Activated naive CD4-positive, alpha-beta T cell treated with anti-CD3 and anti-CD28 coated beads, Interleukin-2, amount 50 U/mL, for 72 hours (primary cell): Measurements from ENCODE around the gene ASCC3. TPM values are rescaled to one million over a fixed set of nuclear protein-coding genes. Genes with fewer than 3 reads are reported as not detected.
"Not testable (repeated sequence)": the region's sequence is repeated elsewhere in the genome, so short reads cannot be mapped to it uniquely, and the experiment has no call there.

Experiments
- ATAC-seq, 2 donors: fragments of 150-1000 bp; cut with Tn5 transposase; 2 replicates each; pipeline ENCODE4 v1.10.0; 2021; ENCODE audit warnings: mild to moderate bottlenecking in 2 of 2, moderate library complexity in 2 of 2
- DNase-seq, 2 donors: peaks; one replicate each; pipeline ENCODE4 v3.0.0; 2021 to 2022; ENCODE audit warnings: low spot score in 2 of 2
- H3K27ac Mint-ChIP-seq, 2 donors: one replicate each; pipeline ENCODE4 v1.8.0; 2022; ENCODE audit warnings: mild to moderate bottlenecking in 2 of 2, mixed read lengths in 2 of 2
- H3K36me3 Mint-ChIP-seq, 2 donors: one replicate each; pipeline ENCODE4 v1.8.0; 2022; ENCODE audit warnings: mixed read lengths in 2 of 2
- H3K9me3 Mint-ChIP-seq, 2 donors: one replicate each; pipeline ENCODE4 v1.8.0; 2022; ENCODE audit warnings: mixed read lengths in 2 of 2
- total RNA-seq, 2 donors: library from RNA; stranded (reverse); gene quantifications; one replicate each; pipeline ENCODE4 v1.2.3, GENCODE V29; 2022

The ASCC3 gene
- total RNA-seq, 2 donors from 2014 or later: 53.4 to 55.4 TPM

DNA sequence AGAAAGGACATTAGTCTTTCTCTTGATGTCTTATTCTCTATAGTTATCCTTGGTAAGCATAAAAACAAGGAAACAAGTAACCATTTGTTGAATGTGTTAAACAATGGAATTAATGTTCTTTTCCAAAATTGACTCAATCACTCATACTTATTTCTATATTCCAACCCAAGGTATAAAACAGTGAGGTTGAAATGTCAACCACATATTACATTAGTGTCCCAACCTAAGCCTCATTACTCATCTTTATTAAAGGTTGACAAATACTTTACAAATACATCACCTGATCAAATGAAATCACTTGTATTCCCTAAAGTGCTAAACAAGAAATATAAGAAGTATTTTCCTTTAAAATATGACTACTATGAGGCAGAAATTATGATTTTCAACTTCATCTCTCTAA, 100.5 kb downstream of the ASCC3 start:
- DNase-seq (no peak), ATAC-seq (no peak)
- Mint-ChIP-seq H3K9me3 (no peaks in the 10 kb centered on the region), H3K36me3 (no peaks in the 10 kb centered on the region), H3K27ac (no peak overlapping the region)

DNA sequence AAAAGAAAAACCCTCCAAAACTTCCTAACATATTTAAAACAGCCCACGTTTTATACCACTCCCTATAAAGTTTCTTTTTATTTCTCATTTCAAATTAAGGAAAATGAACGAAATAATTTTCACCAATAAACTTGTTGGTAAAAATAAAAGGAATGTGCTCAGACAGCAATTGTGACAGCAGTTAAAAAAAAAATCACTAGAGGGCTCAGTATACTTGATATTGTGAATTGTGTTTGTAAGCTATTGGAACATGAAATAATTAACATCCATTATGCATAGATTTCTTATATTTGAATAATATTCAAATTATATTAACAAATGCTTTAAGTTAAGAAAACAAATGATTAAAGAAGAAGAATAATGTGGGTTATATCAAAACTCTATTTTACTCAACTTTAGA, 105.5 kb downstream of the ASCC3 start:
- DNase-seq (no peak), ATAC-seq (no peak)
- Mint-ChIP-seq H3K27ac (no peak overlapping the region), H3K9me3 (no peaks in the 10 kb centered on the region), H3K36me3 (no peaks in the 10 kb centered on the region)

DNA sequence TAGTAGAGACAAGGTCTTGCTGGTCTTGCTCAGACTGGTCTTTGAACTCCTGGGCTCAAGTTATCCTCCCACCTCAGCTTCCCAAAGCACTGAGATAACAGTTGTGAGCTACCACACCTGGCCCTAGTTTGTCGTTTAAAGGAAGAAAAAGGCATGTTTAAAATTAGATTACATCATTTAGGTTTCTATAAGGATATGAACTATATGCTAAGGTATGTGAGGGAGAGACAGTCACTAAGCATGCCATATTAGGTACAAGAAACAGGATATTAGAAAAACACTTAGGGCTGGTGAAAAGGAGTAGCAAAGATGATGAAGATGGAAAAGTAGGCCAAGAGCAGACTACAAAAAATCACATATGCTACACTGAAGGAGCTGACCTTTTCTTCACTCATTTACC, 106.4 kb downstream of the ASCC3 start:
- Mint-ChIP-seq H3K27ac (no peak overlapping the region), H3K9me3 (no peaks in the 10 kb centered on the region), H3K36me3 (no peaks in the 10 kb centered on the region)
- no peak for ATAC-seq
- no peak for DNase-seq

DNA sequence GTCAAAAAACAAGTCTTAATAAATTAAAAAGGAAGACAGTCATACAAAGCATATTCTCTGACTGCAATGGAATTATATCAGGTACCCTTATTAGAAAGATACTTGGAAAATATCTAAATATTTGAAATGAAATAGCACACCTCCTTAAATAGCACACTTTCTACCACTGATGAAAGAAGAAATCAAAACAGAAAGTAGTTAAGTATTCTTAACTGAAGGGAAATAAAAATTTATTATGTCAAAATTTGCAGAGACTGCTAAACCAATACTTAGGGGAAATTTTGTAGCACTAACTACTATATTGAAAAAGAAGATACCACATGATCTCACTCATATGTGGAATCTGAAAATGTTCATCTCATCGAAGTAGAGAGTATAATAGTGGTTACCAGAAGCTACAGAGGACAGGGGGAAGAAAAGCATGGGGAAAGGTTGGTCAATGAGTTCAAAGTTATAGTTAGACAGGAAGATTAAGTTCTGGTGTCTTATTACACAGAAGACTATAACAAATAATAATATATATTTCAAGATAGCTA, 112.2 kb downstream of the ASCC3 start:
- Mint-ChIP-seq H3K9me3 (peaks cover 4 to 14% of the 10 kb centered on the region in 2 donors), H3K36me3 (peaks cover 23 to 26% of the 10 kb centered on the region in 2 donors), H3K27ac (no peak overlapping the region)
- ATAC-seq: no peak
- no peak for DNase-seq

DNA sequence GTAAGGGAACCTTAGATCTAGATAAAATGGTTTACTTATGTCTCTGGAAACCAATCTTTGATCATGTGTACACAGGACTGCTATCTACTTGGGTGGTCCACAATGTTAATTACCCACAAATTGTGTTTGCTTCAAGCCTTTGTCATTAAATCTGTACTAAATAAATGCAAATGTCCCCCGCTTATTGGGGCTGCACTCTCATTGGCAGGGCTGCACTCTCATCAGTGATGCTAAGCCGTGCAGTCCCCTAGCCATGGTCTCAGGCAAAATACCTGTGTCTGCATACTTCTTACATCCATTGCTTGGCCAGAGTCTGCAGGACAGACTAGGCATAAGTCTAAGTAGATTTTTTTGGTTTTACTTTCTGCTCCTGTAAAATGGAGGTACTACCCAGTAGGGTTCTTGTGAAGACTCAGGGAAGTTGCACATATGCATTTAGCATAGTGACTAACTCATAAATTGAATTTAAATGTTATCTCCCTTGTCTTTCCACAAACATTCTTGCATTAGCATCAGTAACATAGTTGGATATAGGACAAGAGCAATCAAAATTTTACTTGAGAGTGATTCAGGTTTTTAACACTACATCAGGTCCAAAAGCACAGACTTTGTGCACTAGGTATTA, 117.4 kb downstream of the ASCC3 start:
- no peak for ATAC-seq

DNA sequence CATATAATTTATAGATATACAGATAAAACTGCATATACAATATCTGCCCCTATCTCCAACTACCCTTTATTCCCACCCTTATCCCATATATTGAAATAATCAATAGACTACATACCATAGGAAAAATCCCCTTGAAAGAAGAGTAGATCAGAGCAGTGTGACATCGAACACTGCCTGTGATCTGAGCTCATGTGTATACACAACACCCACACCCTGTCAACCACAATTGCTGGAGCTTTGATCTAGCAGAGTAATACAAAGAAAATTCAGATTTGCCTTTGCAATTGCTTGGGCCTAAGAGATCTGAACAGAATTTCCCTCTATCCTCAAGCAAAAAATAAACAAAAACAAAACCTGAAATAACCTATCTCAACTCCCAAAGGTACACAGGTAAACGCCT, 119.3 kb downstream of the ASCC3 start:
- peaks cover 13 to 15% of the 10 kb centered on the region in 2 donors for H3K9me3 Mint-ChIP-seq
- DNase-seq (no peak), ATAC-seq (no peak)
- no peak overlapping the region for H3K27ac Mint-ChIP-seq
- peaks cover 63 to 86% of the 10 kb centered on the region in 2 donors for H3K36me3 Mint-ChIP-seq

More for the DNA sequence above, 117.4 kb downstream of the ASCC3 start:
- no peak overlapping the region for H3K27ac Mint-ChIP-seq
- H3K9me3 Mint-ChIP-seq: peaks cover 13 to 17% of the 10 kb centered on the region in 2 donors
- H3K36me3 Mint-ChIP-seq: peaks cover 61 to 74% of the 10 kb centered on the region in 2 donors
- DNase-seq: no peak

DNA sequence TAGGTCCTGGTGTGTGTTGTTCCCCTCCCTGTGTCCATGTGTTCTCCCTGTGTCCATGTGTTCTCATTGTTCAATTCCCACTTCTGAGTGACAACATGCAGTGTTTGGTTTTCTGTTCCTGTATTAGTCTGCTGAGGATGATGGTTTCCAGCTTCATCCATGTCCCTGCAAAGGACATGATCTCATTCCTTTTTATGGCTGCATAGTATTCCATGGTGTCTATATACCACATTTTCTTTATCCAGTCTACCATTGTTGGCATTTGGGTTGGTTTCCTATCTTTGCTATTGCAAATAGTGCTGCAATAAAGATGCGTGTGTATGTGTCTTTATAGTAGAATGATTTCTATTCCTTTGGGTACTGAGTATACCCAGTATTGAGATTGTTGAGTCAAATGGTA, 122.7 kb downstream of the ASCC3 start:
- peaks cover 45 to 58% of the 10 kb centered on the region in 2 donors for H3K36me3 Mint-ChIP-seq
- DNase-seq, H3K9me3 Mint-ChIP-seq, ATAC-seq, H3K27ac Mint-ChIP-seq: not testable (repeated sequence)

DNA sequence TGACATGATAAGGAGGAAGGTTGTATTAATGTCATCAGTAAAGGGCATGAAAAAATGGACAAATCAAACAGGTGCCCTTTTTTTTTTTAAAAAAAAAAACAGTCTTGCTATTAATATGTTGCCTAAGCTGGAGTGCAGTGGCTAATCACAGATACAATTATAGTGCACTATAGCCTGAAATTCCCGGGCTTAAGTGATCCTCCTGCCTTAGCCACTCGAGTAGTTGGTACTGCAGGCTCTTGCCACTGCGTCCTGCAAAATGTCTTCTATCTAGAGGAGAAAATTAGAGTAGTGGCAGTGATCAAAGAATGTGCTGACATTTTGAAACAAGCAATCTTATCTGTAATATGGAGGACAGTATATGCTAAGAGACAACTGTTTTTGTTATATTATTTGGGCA, 127.7 kb downstream of the ASCC3 start:
- H3K9me3 Mint-ChIP-seq: no peaks in the 10 kb centered on the region
- no peak overlapping the region for H3K27ac Mint-ChIP-seq
- peaks cover 9 to 12% of the 10 kb centered on the region in 2 donors for H3K36me3 Mint-ChIP-seq
- DNase-seq (no peak), ATAC-seq (no peak)

DNA sequence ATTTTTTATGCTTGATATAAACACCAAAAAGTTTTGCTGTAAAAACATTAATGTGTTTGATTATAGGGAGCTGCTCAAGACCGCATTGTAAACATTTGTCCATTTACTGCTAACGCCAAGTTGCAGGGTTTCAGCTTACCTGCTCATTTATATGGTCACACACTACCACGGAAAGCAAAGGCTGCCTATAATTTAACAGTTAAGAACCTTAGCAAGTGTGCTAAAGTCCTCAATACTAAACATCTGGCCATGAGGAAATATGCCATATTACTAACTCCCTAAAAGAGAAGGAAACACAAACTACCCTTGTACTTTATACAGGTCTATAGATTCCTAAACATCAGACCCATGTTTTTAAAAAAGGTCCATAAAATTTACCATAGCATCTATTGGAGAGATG, 129.5 kb downstream of the ASCC3 start:
- DNase-seq (no peak), ATAC-seq (no peak)
- Mint-ChIP-seq H3K9me3 (no peaks in the 10 kb centered on the region), H3K27ac (no peak overlapping the region), H3K36me3 (peaks cover 0 to 7% of the 10 kb centered on the region in 2 donors)

DNA sequence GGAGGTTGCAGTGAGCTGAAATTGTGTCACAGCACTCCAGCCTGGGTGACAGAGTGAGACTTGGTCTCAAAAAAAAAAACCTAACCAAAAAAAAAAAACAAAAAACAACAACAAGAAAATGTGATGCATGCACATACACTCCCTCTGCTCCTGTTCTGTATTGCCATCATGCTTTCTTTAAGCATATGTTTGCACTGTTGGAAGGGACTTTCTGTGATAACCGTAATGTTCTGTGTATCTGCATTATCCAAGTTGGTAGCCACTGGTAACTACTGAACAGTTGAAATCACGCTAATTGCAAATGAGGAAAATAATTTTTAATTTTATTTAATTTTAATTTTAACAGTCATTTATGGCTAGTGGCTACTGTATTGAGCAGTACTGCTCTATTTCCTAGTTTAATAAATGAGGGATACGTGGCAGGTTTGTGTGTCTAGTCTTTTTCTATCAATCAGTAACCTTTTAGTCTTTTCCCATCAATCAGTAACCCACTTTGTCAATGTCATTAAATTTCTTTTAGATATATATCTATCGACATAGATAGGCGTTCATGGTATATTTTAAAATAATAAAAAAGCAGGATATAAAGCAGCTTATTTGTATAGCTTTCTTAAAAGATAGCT, 135.6 kb downstream of the ASCC3 start:
- Mint-ChIP-seq H3K9me3 (peaks cover 5 to 12% of the 10 kb centered on the region in 2 donors), H3K36me3 (peaks cover 19 to 27% of the 10 kb centered on the region in 2 donors), H3K27ac (no peak overlapping the region)
- no peak for ATAC-seq
- DNase-seq: no peak

DNA sequence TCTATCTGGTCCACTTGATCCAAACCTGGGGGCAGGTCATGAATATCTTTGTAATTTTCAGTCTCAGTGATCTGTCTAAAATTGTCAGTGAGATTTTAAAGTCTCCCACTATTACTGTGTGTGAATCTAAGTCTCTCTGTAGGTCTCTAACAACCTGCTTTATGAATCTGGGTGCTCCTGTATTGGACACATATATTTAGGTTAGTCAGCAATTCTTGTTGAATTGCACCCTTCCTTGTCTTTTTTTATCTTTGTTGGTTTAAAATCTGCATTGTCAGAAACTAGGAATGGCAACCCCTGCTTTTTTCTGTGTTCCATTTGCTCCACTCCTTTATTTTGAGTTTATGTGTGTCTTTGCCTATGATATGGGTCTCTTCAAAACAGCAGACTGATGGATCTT, 140.7 kb downstream of the ASCC3 start:
- H3K9me3 Mint-ChIP-seq: peaks cover 11 to 21% of the 10 kb centered on the region in 2 donors
- no peak overlapping the region for H3K27ac Mint-ChIP-seq
- ATAC-seq (no peak), DNase-seq (no peak)
- peaks cover 31 to 32% of the 10 kb centered on the region in 2 donors for H3K36me3 Mint-ChIP-seq

DNA sequence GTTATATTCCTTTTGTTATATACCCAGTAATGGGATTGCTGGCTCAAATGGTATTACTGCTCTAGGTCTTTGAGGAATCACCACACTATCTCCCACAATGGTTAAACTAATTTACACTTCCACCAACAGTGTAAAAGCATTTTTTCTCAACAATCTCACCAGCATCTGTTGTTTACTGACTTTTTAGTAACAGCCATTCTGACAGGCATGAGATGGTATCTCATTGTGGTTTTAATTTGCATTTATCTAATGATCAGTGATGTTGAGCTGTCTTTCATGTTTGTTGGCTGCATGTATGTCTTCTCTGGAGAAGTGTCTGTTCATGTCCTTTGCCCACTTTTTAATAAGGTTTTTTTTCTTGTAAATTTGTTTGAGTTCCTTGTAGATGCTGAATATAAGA, 143.4 kb downstream of the ASCC3 start:
- not testable (repeated sequence) for ATAC-seq, DNase-seq, H3K27ac Mint-ChIP-seq
- H3K36me3 Mint-ChIP-seq: peaks cover 23 to 25% of the 10 kb centered on the region in 2 donors
- peaks cover 11 to 21% of the 10 kb centered on the region in 2 donors for H3K9me3 Mint-ChIP-seq

DNA sequence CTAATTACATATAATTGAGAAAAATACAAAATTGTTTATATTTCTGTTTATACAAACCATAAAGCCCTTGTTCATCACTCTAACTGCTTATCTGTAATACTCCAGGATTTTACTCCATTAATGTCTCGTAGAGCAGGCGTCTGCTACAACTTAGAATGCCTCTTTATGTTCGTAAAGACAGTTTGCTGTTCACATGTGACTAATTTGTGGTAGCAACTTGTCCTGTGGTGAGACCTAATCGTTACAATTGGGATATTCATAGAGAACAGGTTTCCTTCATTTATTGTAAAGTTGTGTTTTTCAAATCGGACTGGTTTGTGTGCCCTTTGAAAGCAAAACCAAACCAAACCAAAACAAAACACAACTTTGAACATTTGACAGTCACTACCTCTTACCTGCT, 149.7 kb downstream of the ASCC3 start:
- no peaks in the 10 kb centered on the region for H3K36me3 Mint-ChIP-seq
- H3K27ac Mint-ChIP-seq: no peak overlapping the region
- ATAC-seq (no peak), DNase-seq (no peak)
- no peaks in the 10 kb centered on the region for H3K9me3 Mint-ChIP-seq

DNA sequence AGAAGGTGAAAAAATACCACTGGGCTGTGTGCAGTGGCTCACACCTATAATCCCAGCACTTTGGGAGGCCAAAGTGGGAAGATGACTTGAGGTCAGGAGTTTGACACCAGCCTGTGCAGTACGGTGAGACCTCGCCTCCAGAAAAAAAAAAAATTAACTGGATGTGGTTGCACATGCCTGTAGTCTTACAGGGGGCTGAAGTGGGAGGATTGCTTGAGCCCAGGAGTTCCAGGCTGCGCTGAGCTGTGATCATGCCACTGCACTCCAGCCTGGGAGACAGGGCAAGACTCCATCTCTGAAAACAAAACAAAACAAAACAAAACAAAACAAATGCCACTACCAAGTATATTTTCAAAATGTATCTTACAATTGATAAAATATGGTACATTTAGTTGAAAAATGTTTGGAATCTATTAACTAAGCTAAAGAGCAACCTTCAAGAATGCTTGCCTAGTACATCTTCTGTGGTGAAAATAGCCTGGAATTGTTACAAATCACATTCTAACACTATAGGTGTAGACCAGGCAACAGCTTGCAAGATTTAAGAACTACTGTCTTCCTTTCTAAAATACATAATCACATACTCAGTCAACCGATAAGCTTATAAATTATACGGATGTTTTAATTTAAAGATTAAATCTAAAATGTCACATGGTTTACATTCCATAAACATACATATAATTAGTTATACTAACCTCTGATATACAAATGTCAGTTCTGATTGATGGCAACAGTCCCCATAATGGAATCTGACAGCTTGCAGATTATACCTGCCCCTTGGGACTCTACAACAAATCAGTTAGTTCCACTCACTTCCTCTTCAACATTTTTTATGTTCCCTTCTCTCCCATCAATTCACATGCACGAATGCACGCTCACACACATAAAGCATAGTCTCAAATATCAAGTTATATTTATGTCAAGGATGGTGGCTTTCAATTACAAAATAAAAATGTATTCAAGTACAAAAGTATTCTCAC, 150.8 kb downstream of the ASCC3 start:
- Mint-ChIP-seq H3K36me3 (no peaks in the 10 kb centered on the region), H3K27ac (no peak overlapping the region), H3K9me3 (no peaks in the 10 kb centered on the region)
- DNase-seq (no peak), ATAC-seq (no peak)

DNA sequence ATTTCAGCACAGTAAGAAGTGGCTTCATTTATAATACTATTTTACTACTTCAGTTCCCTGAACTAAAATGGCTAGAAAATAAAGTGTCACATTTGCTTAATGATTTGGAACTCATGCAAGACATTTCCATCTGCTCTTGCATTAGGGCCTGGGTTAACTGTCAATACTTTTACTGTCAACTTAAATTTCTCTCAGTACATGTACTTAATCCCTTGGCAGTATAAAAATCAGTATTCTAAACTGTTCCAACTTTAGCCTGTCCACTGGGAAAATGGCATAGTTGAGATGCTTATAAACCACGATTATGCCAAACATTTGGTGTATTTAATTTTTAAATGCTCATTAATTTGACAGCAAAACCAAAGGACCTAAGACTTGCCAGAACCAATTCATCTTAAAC, 154.5 kb downstream of the ASCC3 start:
- ATAC-seq: no peak
- no peak overlapping the region for H3K27ac Mint-ChIP-seq

DNA sequence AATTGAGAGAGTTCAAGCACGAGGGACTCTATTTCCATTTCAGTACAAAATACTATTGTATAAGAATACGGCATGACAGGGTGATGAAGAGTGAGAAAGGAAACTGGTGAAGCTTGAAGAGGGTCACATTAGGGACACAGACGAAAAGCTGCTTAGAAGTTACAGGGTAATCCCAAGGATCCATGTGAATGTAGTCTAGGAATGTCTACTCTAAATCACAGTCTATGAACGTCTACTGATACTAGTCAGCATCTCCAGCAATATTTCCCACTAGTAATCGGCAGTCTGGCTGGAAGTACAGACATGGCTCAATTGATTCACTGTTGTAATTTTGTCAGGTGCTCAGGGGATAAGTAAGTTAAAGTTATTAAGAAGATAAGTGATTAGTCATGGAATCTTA, 156.4 kb downstream of the ASCC3 start:
- DNase-seq (no peak), ATAC-seq (no peak)
- H3K36me3 Mint-ChIP-seq: peaks cover 10 to 13% of the 10 kb centered on the region in 2 donors
- no peaks in the 10 kb centered on the region for H3K9me3 Mint-ChIP-seq
- no peak overlapping the region for H3K27ac Mint-ChIP-seq

More for the DNA sequence above, 154.5 kb downstream of the ASCC3 start:
- DNase-seq: no peak
- Mint-ChIP-seq H3K36me3 (peaks cover 10 to 13% of the 10 kb centered on the region in 2 donors), H3K9me3 (no peaks in the 10 kb centered on the region)

DNA sequence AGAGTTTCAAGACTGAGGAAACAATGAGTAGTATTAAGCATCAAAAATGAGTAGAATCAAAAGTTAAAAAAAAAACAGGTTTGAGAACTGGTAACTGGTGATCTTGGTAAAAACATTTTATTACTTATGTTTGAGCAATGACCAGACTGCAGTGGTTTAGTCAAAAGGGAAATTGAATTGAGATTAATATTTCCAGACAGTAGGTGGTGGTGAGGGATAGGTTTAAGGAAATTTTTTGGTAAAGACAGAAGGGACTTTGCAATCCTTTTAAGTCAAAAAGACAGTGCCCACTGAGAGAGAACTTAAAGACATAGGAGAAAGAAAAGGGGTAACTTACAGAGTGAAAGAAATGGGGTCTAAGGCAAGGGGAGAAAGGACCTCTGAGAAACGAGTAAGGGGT, 156.9 kb downstream of the ASCC3 start:
- peaks cover 10 to 13% of the 10 kb centered on the region in 2 donors for H3K36me3 Mint-ChIP-seq
- ATAC-seq (no peak), DNase-seq (no peak)
- no peak overlapping the region for H3K27ac Mint-ChIP-seq
- no peaks in the 10 kb centered on the region for H3K9me3 Mint-ChIP-seq
